ENCODE measurements around the gene CCDC152.

Gene CCDC152

GRCh38 chr5:42751044-42751443, 5.6 kb upstream of the CCDC152 start:
- TF ChIP-seq EP300 (IDR thresholded peaks at IDR 0.05; ENCODE audit: borderline replicate concordance) (no peak), EGR1 (IDR thresholded peaks at IDR 0.05) (no peak), CREB1 (IDR thresholded peaks at IDR 0.05; ENCODE audit: low read depth) (no peak), FOXM1 (IDR thresholded peaks at IDR 0.05; ENCODE audit: borderline replicate concordance, low read depth) (no peak), CEBPB (IDR thresholded peaks at IDR 0.05) (no peak), USF1 (IDR thresholded peaks at IDR 0.05) (no peak), ZBTB7A (IDR thresholded peaks at IDR 0.05; ENCODE audit: low read depth) (no peak), TCF12 (IDR thresholded peaks at IDR 0.05; ENCODE audit: low read depth) (no peak), YY1 (IDR thresholded peaks at IDR 0.05; ENCODE audit: low read depth) (no peak), TAF1 (IDR thresholded peaks at IDR 0.05; ENCODE audit: low read depth) (no peak), MAX (IDR thresholded peaks at IDR 0.05) (no peak), TEAD4 (IDR thresholded peaks at IDR 0.05) (no peak), REST (IDR thresholded peaks at IDR 0.05; ENCODE audit: low read depth) (no peak), RAD21 (IDR thresholded peaks at IDR 0.05; ENCODE audit: low read depth) (no peak), NFIC (IDR thresholded peaks at IDR 0.05) (no peak)

- TF ChIP-seq TAF1 (IDR thresholded peaks at IDR 0.05; ENCODE audit: low read depth) (no peak), EGR1 (IDR thresholded peaks at IDR 0.05) (no peak), YY1 (IDR thresholded peaks at IDR 0.05; ENCODE audit: low read depth) (no peak), NFIC (IDR thresholded peaks at IDR 0.05) (no peak), TEAD4 (IDR thresholded peaks at IDR 0.05) (no peak), MAX (IDR thresholded peaks at IDR 0.05) (no peak), ZBTB7A (IDR thresholded peaks at IDR 0.05; ENCODE audit: low read depth) (no peak), FOXM1 (IDR thresholded peaks at IDR 0.05; ENCODE audit: borderline replicate concordance, low read depth) (no peak)
These were observed 3.5 kb upstream of the CCDC152 start for GRCh38 chr5:42753099-42753498.

- TF ChIP-seq CEBPB (IDR thresholded peaks at IDR 0.05) (no peak), EP300 (IDR thresholded peaks at IDR 0.05; ENCODE audit: borderline replicate concordance) (no peak), TAF1 (IDR thresholded peaks at IDR 0.05; ENCODE audit: low read depth) (no peak), YY1 (IDR thresholded peaks at IDR 0.05; ENCODE audit: low read depth) (no peak), USF1 (IDR thresholded peaks at IDR 0.05) (no peak), ZBTB7A (IDR thresholded peaks at IDR 0.05; ENCODE audit: low read depth) (no peak), TCF12 (IDR thresholded peaks at IDR 0.05; ENCODE audit: low read depth) (no peak), CREB1 (IDR thresholded peaks at IDR 0.05; ENCODE audit: low read depth) (no peak), NFIC (IDR thresholded peaks at IDR 0.05) (no peak), TEAD4 (IDR thresholded peaks at IDR 0.05) (no peak), RAD21 (IDR thresholded peaks at IDR 0.05; ENCODE audit: low read depth) (no peak), FOXM1 (IDR thresholded peaks at IDR 0.05; ENCODE audit: borderline replicate concordance, low read depth) (no peak), EGR1 (IDR thresholded peaks at IDR 0.05) (no peak), MAX (IDR thresholded peaks at IDR 0.05) (no peak), REST (IDR thresholded peaks at IDR 0.05; ENCODE audit: low read depth) (no peak)
These were observed 2.8 kb downstream of the CCDC152 start for GRCh38 chr5:42759456-42759855.

GRCh38 chr5:42760426-42760825, 3.8 kb downstream of the CCDC152 start:
- TF ChIP-seq USF1 (IDR thresholded peaks at IDR 0.05) (no peak), CREB1 (IDR thresholded peaks at IDR 0.05; ENCODE audit: low read depth) (no peak), CEBPB (IDR thresholded peaks at IDR 0.05) (no peak), ZBTB7A (IDR thresholded peaks at IDR 0.05; ENCODE audit: low read depth) (no peak), EGR1 (IDR thresholded peaks at IDR 0.05) (no peak), TAF1 (IDR thresholded peaks at IDR 0.05; ENCODE audit: low read depth) (no peak), REST (IDR thresholded peaks at IDR 0.05; ENCODE audit: low read depth) (no peak), YY1 (IDR thresholded peaks at IDR 0.05; ENCODE audit: low read depth) (no peak), RAD21 (IDR thresholded peaks at IDR 0.05; ENCODE audit: low read depth) (no peak), EP300 (IDR thresholded peaks at IDR 0.05; ENCODE audit: borderline replicate concordance) (no peak), TCF12 (IDR thresholded peaks at IDR 0.05; ENCODE audit: low read depth) (no peak), MAX (IDR thresholded peaks at IDR 0.05) (no peak), NFIC (IDR thresholded peaks at IDR 0.05) (no peak), FOXM1 (IDR thresholded peaks at IDR 0.05; ENCODE audit: borderline replicate concordance, low read depth) (no peak), TEAD4 (IDR thresholded peaks at IDR 0.05) (no peak)

All from Ishikawa (cell line).